Measurements from ENCODE around the gene KRT26. TPM values are rescaled to one million over a fixed set of nuclear protein-coding genes. Genes with fewer than 3 reads are reported as not detected.
"Not testable (repeated sequence)": the region's sequence is repeated elsewhere in the genome, so short reads cannot be mapped to it uniquely, and the experiment has no call there.

Gene KRT26
- not detected for total RNA-seq

- intact Hi-C loops (cut with micrococcal nuclease) = no loop called here
- Mint-ChIP-seq H3K36me3 (ENCODE audit: low read depth) (no peaks in the 10 kb centered on the region), H3K27ac (no peak within 1 kb of the TSS), H3K27me3 (ENCODE audit: low read depth) (peaks cover 29% of the 10 kb centered on the region), H3K4me3 (no peak within 1 kb of the TSS), H3K4me1 (ENCODE audit: low read depth) (no peaks in the 10 kb centered on the region), H3K9me3 (no peaks in the 10 kb centered on the region)
- no peak for DNase-seq
- CTCF ChIA-PET = interaction anchor here (1.1 kb wide), 1 partner anchor 21 kb away, joined by 3 read pairs; no protein-coding TSS in a partner anchor
Measured at GRCh38 chr17:40772101-40772500, at the start of gene KRT26. TSS of gene KRT26 (minus strand) at chr17:40772201. CDS start at chr17:40772113, 88 bp downstream.

GRCh38 chr17:40821536-40821935, 49.5 kb upstream of the KRT26 start:
- intact Hi-C loops (cut with micrococcal nuclease) = no loop called here
- CTCF ChIA-PET = no interaction called here
- no peak for DNase-seq
- Mint-ChIP-seq H3K27me3 (ENCODE audit: low read depth) (peaks cover 5% of the 10 kb centered on the region), H3K9me3 (no peaks in the 10 kb centered on the region), H3K4me3 (no peak overlapping the region), H3K4me1 (ENCODE audit: low read depth) (peaks cover 14% of the 10 kb centered on the region), H3K27ac (no peak overlapping the region), H3K36me3 (ENCODE audit: low read depth) (peaks cover 20% of the 10 kb centered on the region)

- DNase-seq = no peak
- Mint-ChIP-seq H3K27ac (no peak overlapping the region), H3K36me3 (ENCODE audit: low read depth) (peaks cover 20% of the 10 kb centered on the region), H3K4me1 (ENCODE audit: low read depth) (peaks cover 14% of the 10 kb centered on the region), H3K27me3 (ENCODE audit: low read depth) (no peaks in the 10 kb centered on the region), H3K9me3 (no peaks in the 10 kb centered on the region), H3K4me3 (peak overlapping the region; percentile 77)
- CTCF ChIA-PET = interaction anchor here (1.4 kb wide), 1 partner anchor 91 kb away, joined by 4 read pairs; no protein-coding TSS in a partner anchor
- intact Hi-C loops (cut with micrococcal nuclease) = no loop called here
Measured at GRCh38 chr17:40820228-40820838, 48.3 kb upstream of the KRT26 start.

- intact Hi-C loops (cut with micrococcal nuclease) = loop anchor here (2.0 kb wide), 1 partner anchor 199 kb away; no protein-coding TSS in a partner anchor
- no peak for DNase-seq
- CTCF ChIA-PET = interaction anchor here (0.6 to 1.6 kb wide), 3 partner anchors 91 to 730 kb away, joined by 3 to 7 read pairs (median 4); no protein-coding TSS in a partner anchor
- peaks cover 14% of the 10 kb centered on the region for H3K4me1 Mint-ChIP-seq (ENCODE audit: low read depth)
- peak overlapping the region; percentile 77 for H3K4me3 Mint-ChIP-seq
- no peaks in the 10 kb centered on the region for H3K9me3 Mint-ChIP-seq
- H3K27me3 Mint-ChIP-seq (ENCODE audit: low read depth) = no peaks in the 10 kb centered on the region
- peak overlapping the region; percentile 66 for H3K27ac Mint-ChIP-seq
- H3K36me3 Mint-ChIP-seq (ENCODE audit: low read depth) = peaks cover 19% of the 10 kb centered on the region
Measured at GRCh38 chr17:40819528-40820125, 47.6 kb upstream of the KRT26 start.

GRCh38 chr17:40818733-40819527, 46.9 kb upstream of the KRT26 start:
- H3K4me1 Mint-ChIP-seq (ENCODE audit: low read depth) = peaks cover 14% of the 10 kb centered on the region
- peaks cover 19% of the 10 kb centered on the region for H3K36me3 Mint-ChIP-seq (ENCODE audit: low read depth)
- CTCF ChIA-PET = interaction anchor here (0.6 to 1.6 kb wide), 6 partner anchors 15 to 877 kb away, joined by 3 to 7 read pairs (median 4); no protein-coding TSS in a partner anchor
- peak overlapping the region; percentile 91 for H3K27ac Mint-ChIP-seq
- peaks cover 4% of the 10 kb centered on the region for H3K27me3 Mint-ChIP-seq (ENCODE audit: low read depth)
- intact Hi-C loops (cut with micrococcal nuclease) = loop anchor here (2.0 kb wide), 1 partner anchor 198 kb away; no protein-coding TSS in a partner anchor
- DNase-seq = peak; percentile 87
- H3K4me3 Mint-ChIP-seq = peak overlapping the region; percentile 91
- no peaks in the 10 kb centered on the region for H3K9me3 Mint-ChIP-seq

- H3K36me3 Mint-ChIP-seq (ENCODE audit: low read depth) = peaks cover 19% of the 10 kb centered on the region
Measured at GRCh38 chr17:40818343-40818732, 46.3 kb upstream of the KRT26 start.

GRCh38 chr17:40817103-40817682, 45.2 kb upstream of the KRT26 start:
- Mint-ChIP-seq H3K27me3 (ENCODE audit: low read depth) (peaks cover 15% of the 10 kb centered on the region), H3K4me3 (peak overlapping the region; percentile 56), H3K36me3 (ENCODE audit: low read depth) (peaks cover 15% of the 10 kb centered on the region), H3K9me3 (no peaks in the 10 kb centered on the region), H3K27ac (no peak overlapping the region), H3K4me1 (ENCODE audit: low read depth) (peaks cover 14% of the 10 kb centered on the region)
- no peak for DNase-seq
- CTCF ChIA-PET = no interaction called here
- intact Hi-C loops (cut with micrococcal nuclease) = no loop called here

More at GRCh38 chr17:40818343-40818732, 46.3 kb upstream of the KRT26 start:
- H3K4me3 Mint-ChIP-seq = peak overlapping the region; percentile 91
- intact Hi-C loops (cut with micrococcal nuclease) = loop anchor here (2.0 kb wide), 1 partner anchor 198 kb away; no protein-coding TSS in a partner anchor
- no peak for DNase-seq
- H3K27ac Mint-ChIP-seq = peak overlapping the region; percentile 91
- H3K9me3 Mint-ChIP-seq = no peaks in the 10 kb centered on the region
- peaks cover 14% of the 10 kb centered on the region for H3K4me1 Mint-ChIP-seq (ENCODE audit: low read depth)
- CTCF ChIA-PET = interaction anchor here (0.8 to 1.6 kb wide), 5 partner anchors 15 to 878 kb away, joined by 4 to 7 read pairs (median 5); no protein-coding TSS in a partner anchor
- H3K27me3 Mint-ChIP-seq (ENCODE audit: low read depth) = peaks cover 7% of the 10 kb centered on the region

- Mint-ChIP-seq H3K4me1 (ENCODE audit: low read depth) (peaks cover 14% of the 10 kb centered on the region), H3K27ac (no peak overlapping the region), H3K27me3 (ENCODE audit: low read depth) (peaks cover 18% of the 10 kb centered on the region), H3K4me3 (no peak overlapping the region), H3K36me3 (ENCODE audit: low read depth) (peaks cover 13% of the 10 kb centered on the region), H3K9me3 (no peaks in the 10 kb centered on the region)
- no peak for DNase-seq
- CTCF ChIA-PET = no interaction called here
- intact Hi-C loops (cut with micrococcal nuclease) = no loop called here
Measured at GRCh38 chr17:40816569-40816968, 44.6 kb upstream of the KRT26 start.

GRCh38 chr17:40815381-40815780, 43.4 kb upstream of the KRT26 start:
- H3K4me3 Mint-ChIP-seq = no peak overlapping the region
- no peak for DNase-seq
- intact Hi-C loops (cut with micrococcal nuclease) = no loop called here
- H3K36me3 Mint-ChIP-seq (ENCODE audit: low read depth) = peaks cover 13% of the 10 kb centered on the region
- peaks cover 27% of the 10 kb centered on the region for H3K27me3 Mint-ChIP-seq (ENCODE audit: low read depth)
- no peak overlapping the region for H3K27ac Mint-ChIP-seq
- CTCF ChIA-PET = interaction anchor here (1.0 kb wide), 1 partner anchor 848 kb away, joined by 3 read pairs; no protein-coding TSS in a partner anchor
- H3K9me3 Mint-ChIP-seq = no peaks in the 10 kb centered on the region
- peaks cover 13% of the 10 kb centered on the region for H3K4me1 Mint-ChIP-seq (ENCODE audit: low read depth)

GRCh38 chr17:40814657-40815056, 42.7 kb upstream of the KRT26 start:
- DNase-seq; CTCF ChIA-PET; H3K4me3 Mint-ChIP-seq; H3K9me3 Mint-ChIP-seq; intact Hi-C loops (cut with micrococcal nuclease); H3K4me1 Mint-ChIP-seq (ENCODE audit: low read depth); H3K27ac Mint-ChIP-seq: not testable (repeated sequence)
- H3K27me3 Mint-ChIP-seq (ENCODE audit: low read depth) = peaks cover 32% of the 10 kb centered on the region
- peaks cover 13% of the 10 kb centered on the region for H3K36me3 Mint-ChIP-seq (ENCODE audit: low read depth)

GRCh38 chr17:40813804-40814203, 41.8 kb upstream of the KRT26 start:
- Mint-ChIP-seq H3K36me3 (ENCODE audit: low read depth) (peaks cover 13% of the 10 kb centered on the region), H3K4me1 (ENCODE audit: low read depth) (peaks cover 5% of the 10 kb centered on the region), H3K4me3 (no peak overlapping the region), H3K9me3 (no peaks in the 10 kb centered on the region), H3K27me3 (ENCODE audit: low read depth) (peaks cover 37% of the 10 kb centered on the region), H3K27ac (no peak overlapping the region)
- CTCF ChIA-PET = no interaction called here
- intact Hi-C loops (cut with micrococcal nuclease) = no loop called here
- no peak for DNase-seq

GRCh38 chr17:40812639-40813038, 40.6 kb upstream of the KRT26 start:
- Mint-ChIP-seq H3K4me1 (ENCODE audit: low read depth) (peaks cover 3% of the 10 kb centered on the region), H3K4me3 (no peak overlapping the region), H3K9me3 (no peaks in the 10 kb centered on the region), H3K27ac (no peak overlapping the region), H3K27me3 (ENCODE audit: low read depth) (peaks cover 41% of the 10 kb centered on the region), H3K36me3 (ENCODE audit: low read depth) (peaks cover 8% of the 10 kb centered on the region)
- CTCF ChIA-PET = interaction anchor here (0.7 kb wide), 1 partner anchor 18 kb away, joined by 3 read pairs; no protein-coding TSS in a partner anchor
- intact Hi-C loops (cut with micrococcal nuclease) = no loop called here
- no peak for DNase-seq
